PC-9 (cell line): ENCODE data around the gene ADNP. TPM values are rescaled to one million over a fixed set of nuclear protein-coding genes. Genes with fewer than 3 reads are reported as not detected.

Source experiments
- BruUV-seq: library from RNA; stranded (reverse); fragments of 400-500 nt; replicated peaks from 2 replicates; lab custom pipeline; 2021; lab: Mats Ljungman, UMichigan
- CTCF ChIA-PET: fragments of 300-600 bp; sonication (Branson Sonifier 250); formaldehyde crosslinking; loops from one replicate; lab custom pipeline; 2022; ENCODE audit warnings: antibody characterized with exemption; lab: Charles Lee
- POLR2A ChIA-PET: fragments of 300-600 bp; sonication (Branson Sonifier 250); formaldehyde crosslinking; loops from one replicate; lab custom pipeline; 2022; ENCODE audit warnings: antibody characterized with exemption; ENCODE audit not compliant: unreplicated experiment; lab: Charles Lee
- DNase-seq, 2 experiments: peaks; one replicate each; pipeline versions ENCODE4 v3.0.0 to v3.0.0-alpha.2; 2015 to 2022; ENCODE audit warnings: mixed read lengths in 1 of 2
- H2AFZ ChIP-seq: fragments of 200-600 bp; sonication (generic); 2 replicates; pipeline ENCODE4 v1.8.1; 2017; ENCODE audit warnings: antibody characterized with exemption
- H3F3A ChIP-seq: fragments of 200-600 bp; sonication (generic); 2 replicates; pipeline ENCODE4 v1.8.1; 2017; ENCODE audit warnings: antibody characterized with exemption, mild to moderate bottlenecking, low read depth; ENCODE audit not compliant: insufficient read depth
- H3K27ac ChIP-seq: fragments of 200-600 bp; sonication (generic); 2 replicates; pipeline ENCODE4 v1.6.1; 2016; ENCODE audit warnings: mixed run types
- H3K27me3 ChIP-seq: fragments of 200-600 bp; sonication (generic); 2 replicates; pipeline ENCODE4 v1.6.1; 2016; ENCODE audit warnings: low read depth, mixed run types; ENCODE audit not compliant: insufficient read depth
- H3K36me3 ChIP-seq: fragments of 200-600 bp; sonication (generic); 2 replicates; pipeline ENCODE4 v1.6.1; 2016; ENCODE audit warnings: low read depth, mixed run types
- H3K4me1 ChIP-seq: fragments of 200-600 bp; sonication (generic); replicated peaks from 2 replicates; pipeline ENCODE4 v1.6.1; 2016; ENCODE audit warnings: mixed run types; ENCODE audit not compliant: insufficient read depth
- H3K4me2 ChIP-seq: fragments of 200-600 bp; sonication (generic); 2 replicates; pipeline ENCODE4 v1.6.1; 2017; ENCODE audit warnings: mixed run types
- H3K4me3 ChIP-seq: fragments of 200-600 bp; sonication (generic); 2 replicates; pipeline ENCODE4 v1.6.1; 2016; ENCODE audit warnings: mixed run types
- H3K79me2 ChIP-seq: fragments of 200-600 bp; sonication (generic); 2 replicates; pipeline ENCODE4 v1.6.1; 2017; ENCODE audit warnings: low read depth, mixed run types
- H3K9me2 ChIP-seq: fragments of 200-600 bp; sonication (generic); 2 replicates; pipeline ENCODE4 v1.8.1; 2017; ENCODE audit warnings: mild to moderate bottlenecking; ENCODE audit not compliant: insufficient read depth
- H3K9me3 ChIP-seq: fragments of 200-600 bp; sonication (generic); 2 replicates; pipeline ENCODE4 v1.8.1; 2016; ENCODE audit warnings: low read depth; ENCODE audit not compliant: insufficient read depth
- H4K20me1 ChIP-seq: fragments of 200-600 bp; sonication (generic); 2 replicates; pipeline ENCODE4 v1.8.1; 2017; ENCODE audit not compliant: insufficient read depth
- CTCF ChIP-seq: fragments of 200-600 bp; sonication (generic); conservative IDR thresholded peaks from 2 replicates; pipeline ENCODE4 v1.6.1; 2017; ENCODE audit warnings: mixed run types, antibody characterized with exemption, mild to moderate bottlenecking, moderate library complexity
- EZH2 ChIP-seq: fragments of 200-600 bp; sonication (generic); IDR thresholded peaks from 2 replicates; pipeline ENCODE4 v1.8.0; 2017; ENCODE audit warnings: antibody characterized with exemption, low read depth
- intact Hi-C: fragments of 100-400 bp; cut with micrococcal nuclease; formaldehyde crosslinking; loops from one replicate; pipeline ENCODE4 v1.10.0; 2022; ENCODE audit not compliant: unreplicated experiment
- total RNA-seq: library from RNA; stranded (reverse); gene quantifications from 2 replicates; pipeline ENCODE4 v1.2.3, GENCODE V29; 2021

Gene ADNP
- total RNA-seq, 1 experiment from 2014 or later = 104 TPM

DNA sequence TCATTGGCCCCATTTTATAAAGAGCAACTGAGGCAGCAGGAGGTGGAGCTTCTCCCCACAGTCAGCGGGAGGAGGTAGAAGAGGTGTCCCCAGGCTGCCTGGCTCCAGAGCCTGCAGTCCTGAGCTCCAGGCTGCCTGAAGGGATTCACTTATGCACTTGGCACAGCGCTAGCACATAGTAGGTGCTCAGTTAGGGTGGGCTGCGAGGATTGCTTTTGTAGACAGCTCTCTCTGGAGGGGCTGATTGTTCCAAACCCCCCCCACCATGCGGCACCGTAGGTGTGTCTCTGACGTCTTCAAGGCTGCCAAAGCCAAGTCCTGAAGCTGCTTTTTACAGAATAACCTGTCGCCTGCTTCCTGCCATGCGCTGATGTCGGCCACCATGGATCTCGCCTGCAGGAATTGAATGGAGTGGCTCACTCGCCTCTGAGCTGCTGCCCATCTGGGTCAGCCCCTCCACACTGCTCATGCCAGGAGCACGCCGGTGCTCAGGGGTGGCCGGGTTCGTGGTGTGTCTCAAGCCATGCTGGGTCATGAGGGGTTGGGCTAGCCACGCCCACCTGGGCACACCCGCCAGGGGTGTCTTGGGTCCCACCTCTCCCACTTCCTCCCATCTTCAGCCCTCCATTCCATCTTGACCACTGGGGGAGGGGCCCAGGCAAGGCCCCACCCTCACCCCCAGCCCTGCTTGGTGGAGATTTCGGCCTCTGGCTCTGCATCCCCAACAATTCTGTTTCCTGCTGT lies 76.6 kb downstream of the ADNP start:
- no peaks in the 10 kb centered on the region for H3K9me3 ChIP-seq
- BruUV-seq = no TSS peak
- H3K9me2 ChIP-seq = no peaks in the 10 kb centered on the region
- H3K27ac ChIP-seq = no peak overlapping the region
- no peak for DNase-seq
- no peak overlapping the region for H3K4me2 ChIP-seq
- H3K4me3 ChIP-seq = no peak overlapping the region
- intact Hi-C loops = no loop called here
- POLR2A ChIA-PET = interaction anchor here (0.6 kb wide), 2 partner anchors 36 to 485 kb away, joined by 3 to 6 read pairs; no protein-coding TSS in a partner anchor
- no peaks in the 10 kb centered on the region for H3F3A ChIP-seq
- H4K20me1 ChIP-seq = no peaks in the 10 kb centered on the region
- H2AFZ ChIP-seq = no peak overlapping the region
- H3K27me3 ChIP-seq = no peaks in the 10 kb centered on the region
- no peaks in the 10 kb centered on the region for H3K4me1 ChIP-seq
- no peaks in the 10 kb centered on the region for H3K79me2 ChIP-seq
- no peak for TF ChIP-seq EZH2
- no peak for TF ChIP-seq CTCF
- H3K36me3 ChIP-seq = no peaks in the 10 kb centered on the region
- CTCF ChIA-PET = no interaction called here

- POLR2A ChIA-PET = no interaction called here
- no TSS peak for BruUV-seq
- Histone ChIP-seq H3K9me2 (no peaks in the 10 kb centered on the region), H3K27ac (no peak overlapping the region), H3K4me2 (no peak overlapping the region), H2AFZ (no peak overlapping the region), H3K4me3 (no peak overlapping the region), H3K79me2 (no peaks in the 10 kb centered on the region), H3K27me3 (no peaks in the 10 kb centered on the region), H3K9me3 (no peaks in the 10 kb centered on the region), H3K4me1 (no peaks in the 10 kb centered on the region), H3F3A (no peaks in the 10 kb centered on the region), H3K36me3 (no peaks in the 10 kb centered on the region), H4K20me1 (no peaks in the 10 kb centered on the region)
- TF ChIP-seq EZH2 = no peak
- no peak for DNase-seq
- CTCF ChIA-PET = no interaction called here
- intact Hi-C loops = no loop called here
These were observed 79.2 kb downstream of the ADNP start for GRCh38 chr20:50852085-50852484.

DNA sequence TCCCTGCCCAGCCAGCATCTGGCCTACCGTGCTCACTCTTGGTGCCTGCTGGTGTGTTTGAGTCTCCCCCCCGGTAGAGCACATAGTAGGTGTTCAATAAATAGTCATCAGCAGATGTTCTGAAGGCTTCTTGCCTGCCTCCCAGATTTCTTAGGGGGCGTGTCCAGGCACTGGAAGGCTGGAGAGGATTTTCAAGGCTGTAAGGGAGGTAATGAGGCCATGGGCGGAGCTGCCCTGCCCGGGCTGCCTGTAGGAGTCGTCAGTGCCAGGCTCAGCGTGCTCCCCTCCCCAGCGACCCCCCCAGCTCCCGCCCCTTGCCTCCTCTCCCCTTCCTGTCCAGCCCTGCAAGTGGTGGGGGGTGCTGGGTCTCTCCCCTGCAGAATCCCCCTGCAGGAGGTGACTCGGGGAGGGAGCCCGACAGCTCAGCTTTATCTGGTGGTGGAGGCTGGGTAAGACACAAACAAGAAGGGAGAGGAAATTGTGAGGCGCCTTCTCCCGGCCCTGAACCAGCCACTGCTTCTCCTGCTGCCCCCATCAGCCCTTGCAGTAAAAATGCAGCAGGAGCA lies 80.4 kb downstream of the ADNP start:
- Histone ChIP-seq H3K9me3 (no peaks in the 10 kb centered on the region), H3K4me2 (no peak overlapping the region), H4K20me1 (no peaks in the 10 kb centered on the region), H3K36me3 (no peaks in the 10 kb centered on the region), H3K27me3 (no peaks in the 10 kb centered on the region), H3K4me1 (no peaks in the 10 kb centered on the region), H3K79me2 (no peaks in the 10 kb centered on the region), H3K9me2 (no peaks in the 10 kb centered on the region), H3K27ac (no peak overlapping the region), H3K4me3 (no peak overlapping the region), H2AFZ (no peak overlapping the region), H3F3A (no peaks in the 10 kb centered on the region)
- TF ChIP-seq CTCF (no peak), EZH2 (no peak)
- CTCF ChIA-PET = no interaction called here
- intact Hi-C loops = no loop called here
- POLR2A ChIA-PET = no interaction called here
- DNase-seq = no peak
- no TSS peak for BruUV-seq
